Hematopoietic multipotent progenitor cell treated with erythropoietin and hydrocortisone succinate and interleukin-3 and kit ligand, for 15 days (in vitro differentiated cells): ENCODE data around the gene SNCAIP.

Experiments used
- DNase-seq: peaks from one replicate; pipeline ENCODE4 v3.0.0-alpha.2; 2015; ENCODE audit warnings: low spot score

Gene SNCAIP

GRCh38 chr5:122311961-122312590, at the start of gene SNCAIP:
TSS of gene SNCAIP (plus strand) at chr5:122312237. CDS start at chr5:122391135, 78,898 bp downstream.
- no peak for DNase-seq

DNA sequence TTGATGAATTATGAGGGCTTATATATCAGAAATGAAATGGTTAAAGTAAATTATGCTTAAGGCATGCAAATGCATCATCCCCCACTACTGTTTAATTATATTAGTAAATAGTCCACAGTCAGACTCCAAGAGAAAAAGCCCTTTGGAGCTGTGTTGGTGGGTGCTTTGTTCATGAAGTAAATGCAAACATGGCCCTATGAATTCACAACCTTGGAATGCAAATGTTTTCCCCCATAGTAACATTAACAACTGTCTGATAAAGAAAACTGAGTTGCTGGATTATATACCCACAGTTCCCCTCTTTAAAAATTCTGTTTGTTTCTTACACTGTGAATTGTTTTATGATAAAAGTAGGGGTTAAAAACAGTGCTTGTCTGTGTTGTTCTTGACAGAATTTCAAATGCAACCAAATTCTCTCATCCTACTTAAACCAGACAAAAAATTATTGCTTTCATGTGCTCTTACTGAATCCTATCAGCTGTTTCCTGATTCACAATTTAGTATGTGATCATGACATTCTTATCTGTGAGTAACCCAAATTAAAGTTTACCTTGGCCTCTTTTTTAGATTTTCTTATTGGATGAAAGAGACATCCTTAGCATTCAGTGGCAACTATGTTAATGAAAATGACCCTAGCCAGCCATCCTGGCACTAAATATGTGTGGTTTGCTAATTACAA, 48.5 kb upstream of the SNCAIP start:
- DNase-seq: no peak

DNA sequence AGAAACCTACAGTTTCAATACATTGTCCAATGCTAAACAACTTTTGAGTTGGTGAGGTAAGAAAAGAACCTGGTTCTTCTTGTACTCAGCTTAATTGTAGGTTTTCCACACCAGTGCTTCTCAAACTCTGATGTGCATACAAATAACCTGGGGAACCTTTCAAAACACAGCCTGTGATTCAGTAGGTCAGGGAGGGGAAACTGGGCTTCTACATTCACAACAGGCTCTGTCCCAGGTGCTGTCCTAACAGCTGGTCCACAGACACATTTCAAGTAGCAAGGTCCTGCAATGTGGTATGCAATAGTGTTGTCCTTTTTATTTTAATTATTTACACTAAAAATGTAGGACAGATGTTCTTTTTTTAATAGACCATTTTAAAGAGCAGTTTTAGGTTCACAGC, 47.4 kb upstream of the SNCAIP start:
- no peak for DNase-seq

- no peak for DNase-seq
Observed at GRCh38 chr5:122267185-122267584, 44.9 kb upstream of the SNCAIP start.

GRCh38 chr5:122273696-122274095, 38.3 kb upstream of the SNCAIP start:
- DNase-seq: no peak

DNA sequence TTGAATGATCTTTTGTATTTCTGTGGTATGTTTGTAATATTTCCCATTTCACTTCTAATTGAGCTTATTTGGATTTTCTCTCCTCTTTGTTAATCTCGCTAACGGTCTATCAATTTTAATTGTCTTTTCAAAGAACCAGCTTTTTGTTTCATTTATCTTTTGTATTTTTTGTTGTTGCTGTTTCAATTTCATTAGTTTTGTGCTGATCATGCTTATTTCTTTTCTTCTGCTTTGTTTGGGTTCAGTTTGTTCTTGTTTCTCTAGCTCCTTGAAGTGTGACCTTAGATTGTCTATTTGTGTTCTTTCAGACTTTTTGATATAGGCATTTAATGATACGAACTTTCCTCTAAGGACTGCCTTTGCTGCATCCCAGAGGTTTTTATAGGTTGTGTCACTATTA, 28.4 kb upstream of the SNCAIP start:
- no peak for DNase-seq

GRCh38 chr5:122286541-122286940, 25.5 kb upstream of the SNCAIP start:
- no peak for DNase-seq

GRCh38 chr5:122287101-122287500, 24.9 kb upstream of the SNCAIP start:
- no peak for DNase-seq

- no peak for DNase-seq
Observed at GRCh38 chr5:122291000-122291901, 20.8 kb upstream of the SNCAIP start.

DNA sequence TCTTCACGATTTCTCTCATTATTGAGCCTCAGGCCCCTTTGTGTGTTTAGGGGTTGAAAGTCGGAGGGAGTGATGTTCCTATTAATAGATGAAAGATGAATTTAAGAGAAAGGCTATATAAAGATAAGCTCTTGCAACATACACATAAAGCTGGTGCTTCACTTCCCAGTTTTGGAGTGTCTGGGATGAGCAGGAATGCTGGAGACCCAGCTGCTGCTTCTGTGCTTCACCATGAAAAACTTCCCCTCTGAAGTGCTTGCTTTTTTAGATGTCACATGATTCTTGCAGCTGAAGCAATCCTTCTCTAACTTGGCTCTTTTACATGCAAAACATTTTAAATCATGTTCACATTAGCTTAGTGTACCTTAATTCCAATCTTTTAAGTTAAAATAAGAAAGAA, 19.7 kb upstream of the SNCAIP start:
- no peak for DNase-seq

- DNase-seq: no peak
Observed at GRCh38 chr5:122295138-122295537, 16.9 kb upstream of the SNCAIP start.

DNA sequence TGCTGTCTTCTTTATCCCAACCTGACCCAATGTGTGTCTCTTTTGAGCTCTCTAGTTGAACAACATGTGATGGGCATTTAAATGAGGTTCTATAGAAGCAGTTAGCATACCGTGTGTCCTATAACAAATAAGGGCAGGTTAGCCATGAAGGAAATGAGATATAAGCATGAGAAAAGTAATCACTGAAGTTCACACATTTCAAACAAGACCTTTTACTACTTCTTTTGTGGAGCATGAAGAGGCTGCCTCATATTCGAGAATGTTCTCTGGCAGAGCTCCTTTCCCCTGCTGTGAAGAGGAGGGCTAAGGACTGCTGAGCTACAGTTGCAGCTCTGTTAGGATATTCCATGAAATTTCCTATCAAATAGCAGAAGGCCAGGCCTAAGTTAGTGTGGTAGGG, 15.2 kb upstream of the SNCAIP start:
- no peak for DNase-seq

DNA sequence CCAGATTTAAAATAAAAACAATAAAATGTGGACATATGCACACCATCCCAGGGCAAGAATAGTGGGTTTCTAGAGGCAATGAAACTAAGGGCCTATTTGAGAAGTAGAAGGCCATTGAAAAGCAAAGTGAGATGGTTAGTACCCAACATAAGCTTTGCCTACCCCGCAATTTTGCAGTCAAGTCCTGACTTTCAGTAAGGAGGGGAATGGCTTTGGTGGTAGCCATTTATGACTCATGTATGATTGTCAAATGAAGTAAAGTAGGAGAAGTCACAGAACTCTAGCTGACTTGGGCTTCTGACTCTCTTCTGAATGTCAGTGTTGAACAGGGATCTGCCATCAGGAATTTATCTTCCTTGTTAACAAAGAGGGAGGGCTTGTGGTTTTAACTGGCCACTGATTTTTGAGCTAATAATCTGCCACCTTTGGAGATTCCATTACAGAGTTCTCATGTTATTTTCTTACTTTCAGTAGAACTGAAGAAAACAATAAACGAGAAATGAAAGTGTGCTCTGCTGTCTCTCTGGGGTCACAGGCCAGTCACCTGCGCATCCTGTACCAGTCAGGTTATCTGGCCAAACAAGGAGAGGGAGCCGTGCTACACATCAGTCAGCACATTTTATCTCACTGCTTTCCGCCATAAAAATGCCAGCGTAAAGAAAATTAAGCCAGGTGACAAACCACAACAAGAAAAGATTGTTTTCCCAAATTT, 14.3 kb upstream of the SNCAIP start:
- no peak for DNase-seq

- no peak for DNase-seq
Observed at GRCh38 chr5:122300374-122300773, 11.7 kb upstream of the SNCAIP start.

DNA sequence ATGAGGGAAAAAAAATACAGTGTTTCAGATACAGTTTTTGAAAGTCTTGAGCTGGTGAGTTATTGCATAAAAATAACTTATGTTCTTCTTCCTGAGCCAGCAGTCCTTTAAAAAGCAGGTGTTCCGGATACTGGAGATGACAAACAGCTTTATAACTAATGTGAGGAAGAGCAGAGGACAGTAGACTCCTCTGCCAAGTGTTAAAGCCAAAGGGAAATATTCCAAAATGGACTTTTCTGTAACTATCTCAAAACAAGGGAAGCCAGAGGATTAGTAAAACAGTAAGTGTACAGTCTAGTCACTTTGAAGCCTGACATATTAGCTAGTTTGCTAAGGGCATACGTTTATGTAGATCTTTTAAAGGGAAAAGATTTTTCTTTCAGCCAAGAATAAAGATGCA, 11.0 kb upstream of the SNCAIP start:
- no peak for DNase-seq

GRCh38 chr5:122304471-122305215, 7.4 kb upstream of the SNCAIP start:
- DNase-seq: no peak

- no peak for DNase-seq
Observed at GRCh38 chr5:122306461-122306860, 5.6 kb upstream of the SNCAIP start.

DNA sequence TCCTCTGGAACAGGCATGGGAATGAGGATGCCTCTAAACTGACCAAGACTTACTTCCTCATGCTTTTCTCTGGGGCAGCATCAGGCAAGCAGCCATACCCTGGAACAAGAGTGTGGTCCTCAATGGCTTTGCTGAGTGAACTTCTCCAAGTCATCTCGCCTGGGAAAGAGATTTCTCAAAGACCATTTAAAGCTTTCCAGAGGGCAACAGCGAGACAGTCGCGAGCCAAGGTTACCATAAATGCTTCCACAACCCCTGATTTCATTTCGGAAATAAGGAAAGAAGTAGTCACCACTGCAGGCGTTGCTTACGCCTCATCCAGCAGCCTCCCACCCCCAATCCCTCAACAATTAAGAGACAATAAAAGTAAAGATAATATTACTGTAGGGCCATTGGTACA, 1.1 kb upstream of the SNCAIP start:
- DNase-seq: no peak

GRCh38 chr5:122311497-122311960, 508 bp upstream of the SNCAIP start:
- no peak for DNase-seq

- no peak for DNase-seq
Observed at GRCh38 chr5:122312591-122313406, 762 bp downstream of the SNCAIP start.

- DNase-seq: no peak
Observed at GRCh38 chr5:122314036-122314435, 2.0 kb downstream of the SNCAIP start.
